Activated CD8-positive, alpha-beta memory T cell treated with anti-CD3 and anti-CD28 coated beads for 48 hours (primary cell): ENCODE data around the gene MGRN1.

Experiments
- DNase-seq, 3 experiments: peaks; one replicate each; pipeline ENCODE4 v3.0.0-alpha.2; 2020; ENCODE audit warnings: low read depth in 2 of 3, low spot score in 2 of 3

Gene MGRN1

DNA sequence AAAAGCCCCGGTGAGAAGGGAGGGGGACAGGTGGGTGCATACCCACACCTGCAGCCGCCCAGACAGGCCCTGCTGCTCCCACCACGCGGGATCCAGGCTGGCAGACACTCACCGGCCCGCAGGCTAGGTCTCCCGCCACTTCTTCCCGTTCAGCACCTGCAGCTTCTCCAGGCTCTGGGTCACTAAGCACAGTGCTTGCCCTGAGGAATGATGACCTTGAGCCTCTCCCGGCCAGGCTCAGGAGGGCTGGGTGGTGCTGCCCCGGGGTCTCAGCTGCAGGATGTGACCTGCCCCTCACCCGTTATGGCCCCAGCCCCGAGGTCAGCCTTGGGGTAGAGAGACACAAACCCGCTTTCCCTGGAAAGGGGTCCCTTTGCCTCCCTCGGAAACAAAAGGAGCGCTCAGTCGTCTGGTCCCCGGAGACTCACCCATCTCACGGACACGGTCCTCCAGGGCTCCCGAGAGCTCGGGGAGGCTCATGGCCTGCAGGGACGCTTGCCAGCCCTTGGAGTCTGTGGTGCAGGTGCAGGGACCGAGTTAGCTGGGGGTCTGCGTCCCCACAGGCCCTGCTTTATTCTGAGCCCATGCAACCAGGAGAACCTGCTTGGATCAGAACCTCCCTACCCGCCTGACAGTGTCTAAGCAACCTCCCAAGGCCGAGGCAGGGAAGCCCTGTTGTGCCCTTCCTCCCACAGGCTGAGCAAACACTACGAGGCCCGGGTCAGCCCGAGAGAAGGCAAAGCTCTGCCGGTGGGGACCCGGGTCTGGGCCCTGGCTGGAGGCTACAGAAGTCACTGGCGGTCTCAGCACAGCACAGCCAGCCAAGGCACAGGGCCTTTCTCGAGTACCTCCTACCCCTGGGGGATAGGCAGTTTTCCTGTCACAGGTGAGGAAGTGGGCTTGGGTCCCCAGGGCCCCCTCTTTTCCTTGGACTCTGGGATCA lies 72.5 kb downstream of the MGRN1 start:
- no peak for DNase-seq

DNA sequence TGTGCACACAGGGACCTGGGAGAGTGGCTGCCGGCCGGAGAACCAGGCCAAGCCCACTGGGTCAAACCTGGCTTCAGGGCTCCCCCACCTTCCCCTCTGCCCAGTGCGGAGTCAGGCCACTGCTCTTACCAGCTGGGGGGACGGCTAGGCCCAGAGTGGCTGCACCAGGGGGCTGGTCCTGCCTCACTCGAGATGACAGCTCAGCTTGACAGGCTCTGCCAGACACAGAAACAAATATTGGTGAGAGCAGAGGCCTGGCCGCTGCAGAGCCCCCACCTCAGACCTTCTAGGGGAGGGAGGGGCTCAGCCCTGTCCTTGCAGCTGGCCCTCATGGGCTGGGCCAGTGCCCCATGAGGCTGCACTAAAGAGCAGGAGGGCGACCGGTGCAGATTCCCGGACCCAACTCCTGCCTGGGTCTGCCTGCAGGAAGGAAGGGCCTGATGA lies 73.2 kb downstream of the MGRN1 start:
- DNase-seq: no peak

DNA sequence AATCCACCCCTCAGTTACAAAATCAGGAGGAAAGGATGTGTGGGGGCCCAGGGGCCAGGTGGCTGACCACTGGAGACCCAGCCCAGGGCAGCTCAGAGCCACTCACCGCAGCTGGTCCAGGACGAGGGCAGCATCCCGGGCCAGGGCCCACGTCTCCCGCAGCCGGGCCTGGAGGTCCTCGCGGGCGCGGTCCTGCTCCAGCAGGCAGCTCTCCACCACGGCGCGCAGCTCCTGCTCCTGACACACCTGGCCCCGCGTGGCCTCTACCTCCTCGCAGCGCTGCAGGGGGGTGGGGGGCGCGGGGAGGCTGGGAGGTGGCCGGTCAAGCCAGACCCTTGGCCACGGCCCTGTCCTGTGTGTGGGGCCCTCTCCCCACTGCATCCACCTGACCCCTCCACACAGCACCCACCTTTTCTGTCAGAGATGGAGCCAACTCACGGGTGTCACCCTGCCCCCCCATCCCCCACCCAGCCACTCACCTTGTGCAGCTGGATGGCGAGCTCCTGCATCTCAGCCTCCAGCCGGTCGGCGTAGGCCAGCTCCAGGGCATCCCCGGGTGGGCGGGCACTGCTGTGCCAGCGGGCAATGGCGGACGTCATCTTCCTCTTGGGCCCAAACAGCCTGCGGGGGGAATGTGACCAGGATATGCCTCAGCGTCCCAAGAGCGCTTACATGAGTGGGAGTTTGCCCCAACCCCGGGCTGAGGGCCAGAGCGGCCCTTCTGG lies 73.9 kb downstream of the MGRN1 start:
- no peak for DNase-seq

DNA sequence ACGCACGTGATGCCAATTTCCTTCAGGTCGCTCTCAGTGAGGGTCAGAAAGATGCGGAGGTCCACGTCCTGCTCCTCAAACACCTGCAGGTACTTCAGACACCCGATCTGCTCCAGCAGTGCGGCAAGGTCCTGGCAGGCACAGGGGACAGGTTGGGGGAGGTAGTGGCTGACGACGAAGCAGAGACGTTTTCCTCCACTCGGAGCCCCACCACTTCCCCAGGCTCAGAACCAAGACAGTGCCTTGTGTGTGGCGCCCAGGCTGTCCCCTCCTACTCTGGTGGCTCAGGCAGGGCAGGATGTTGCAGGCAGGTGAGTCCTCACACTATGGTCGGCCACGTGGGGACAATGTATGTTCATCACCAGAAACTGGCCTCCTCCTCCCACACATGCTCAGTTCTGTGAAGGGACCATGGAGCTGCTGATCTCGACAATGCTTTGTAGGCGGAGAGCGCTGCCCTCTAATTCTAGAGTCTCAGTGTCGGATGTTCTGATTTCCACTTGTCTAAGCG lies 74.5 kb downstream of the MGRN1 start:
- DNase-seq: no peak

DNA sequence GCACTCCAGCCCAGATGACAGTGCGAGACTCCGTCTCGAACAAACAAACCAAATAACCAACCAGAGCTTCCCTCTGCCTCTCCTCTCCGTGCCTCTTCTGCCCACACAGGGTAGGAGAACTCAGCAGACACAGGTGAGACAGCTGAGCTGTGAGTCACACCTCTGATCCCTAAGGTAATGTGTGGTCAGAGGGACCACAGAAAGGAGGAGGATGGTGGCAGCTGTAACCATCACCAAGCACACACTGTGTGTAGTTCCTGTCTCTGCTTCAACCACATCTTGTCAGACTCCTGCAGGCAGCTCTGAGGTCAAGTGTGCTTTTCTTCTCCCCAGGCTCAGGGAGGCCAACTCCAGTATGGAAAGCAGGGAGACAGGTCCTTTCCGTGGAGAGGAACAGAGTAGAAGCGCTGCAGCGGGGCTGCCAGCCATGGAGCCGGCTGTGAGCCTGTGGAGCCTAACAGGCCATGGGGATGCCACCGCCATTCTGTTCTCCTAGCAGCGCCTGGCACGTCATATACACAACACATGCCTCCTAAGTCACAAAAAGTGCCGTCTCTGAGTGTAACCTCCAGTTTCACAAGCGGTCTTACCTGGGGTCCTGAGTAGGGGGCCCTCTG lies 75.9 kb downstream of the MGRN1 start:
- no peak for DNase-seq

DNA sequence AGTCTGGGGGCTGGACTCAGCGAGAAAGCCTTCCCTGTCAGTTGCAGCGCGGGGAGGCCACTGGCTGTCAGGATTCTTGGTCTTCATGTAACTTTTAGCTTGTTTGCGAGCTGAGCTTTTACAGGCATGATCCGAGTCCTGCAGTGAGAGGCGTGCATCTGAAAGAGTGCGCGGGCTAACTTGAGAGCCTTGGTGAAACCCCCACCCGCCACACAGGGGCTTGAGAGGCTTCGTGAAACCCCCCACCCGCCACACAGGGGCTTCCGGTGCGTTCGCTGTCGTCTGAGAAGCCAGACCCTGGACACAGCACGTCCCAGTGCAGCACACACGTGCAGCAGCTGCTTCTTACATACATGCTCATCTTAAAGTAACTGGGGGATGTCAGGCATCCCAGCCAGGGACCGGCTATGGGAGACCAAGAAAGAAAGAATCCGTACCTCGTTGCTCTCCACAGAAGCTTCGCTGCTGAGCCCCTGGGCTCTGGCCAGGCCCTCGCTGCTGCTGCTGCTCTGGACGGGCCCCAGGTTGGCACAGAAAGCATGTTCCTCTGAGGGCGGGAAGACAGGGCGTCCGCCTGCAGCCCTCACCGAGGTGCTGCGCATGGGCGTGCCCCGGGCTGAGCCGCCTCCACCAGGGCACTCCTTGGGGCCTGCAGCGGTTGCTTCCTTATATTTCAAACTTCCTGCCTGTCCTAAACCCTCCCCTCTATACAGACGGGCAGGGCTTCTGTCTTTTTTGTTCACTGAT lies 76.5 kb downstream of the MGRN1 start:
- no peak for DNase-seq

DNA sequence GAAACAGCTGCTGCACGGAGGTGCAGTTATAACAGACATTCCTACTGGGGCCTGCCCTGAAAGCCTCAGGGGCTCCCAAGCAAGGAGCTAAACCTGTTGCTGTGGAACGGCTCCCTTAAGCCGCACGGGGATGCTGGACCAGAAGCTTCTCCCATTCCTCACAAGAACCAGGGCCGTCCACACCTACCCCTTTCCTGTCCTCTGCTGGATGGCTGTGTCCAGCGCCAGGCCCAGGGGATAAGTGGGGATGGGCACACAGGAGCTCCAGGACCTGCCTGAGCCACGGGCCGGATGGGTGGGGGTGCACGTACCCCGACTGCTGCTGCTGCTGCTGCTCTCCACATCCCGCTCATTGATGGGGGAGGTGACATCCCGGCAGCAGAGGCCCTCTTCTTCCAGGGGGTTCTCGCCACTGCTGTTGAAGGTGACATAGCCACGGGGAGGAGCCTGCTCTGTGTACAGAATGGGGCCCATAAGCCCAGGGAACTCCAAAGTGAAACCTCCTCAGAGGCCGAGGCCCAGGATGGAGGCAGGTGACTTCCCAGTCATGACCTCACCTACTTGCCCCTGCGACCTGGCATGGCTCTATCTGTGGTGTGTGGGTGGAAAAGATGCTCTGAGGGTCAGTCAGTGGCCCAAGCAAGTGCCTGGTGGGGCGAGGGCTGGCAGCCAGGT lies 77.3 kb downstream of the MGRN1 start:
- DNase-seq: no peak

DNA sequence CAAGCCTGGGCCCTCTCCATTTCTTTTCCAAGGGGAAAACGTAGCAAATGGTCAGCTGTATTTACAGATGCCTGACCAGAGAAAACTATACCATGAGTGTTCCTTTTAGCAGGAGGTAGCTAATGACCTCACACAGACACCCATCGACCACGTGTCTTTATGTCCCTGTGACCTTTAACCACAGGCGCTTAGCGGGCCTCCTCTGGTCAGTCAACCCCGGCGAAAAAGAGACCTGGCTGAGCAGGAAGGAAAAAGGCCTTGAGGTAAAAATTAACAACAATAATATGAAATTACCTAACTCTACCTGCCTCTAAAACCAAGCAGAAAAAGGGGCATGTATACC lies 77.8 kb downstream of the MGRN1 start:
- DNase-seq: no peak

DNA sequence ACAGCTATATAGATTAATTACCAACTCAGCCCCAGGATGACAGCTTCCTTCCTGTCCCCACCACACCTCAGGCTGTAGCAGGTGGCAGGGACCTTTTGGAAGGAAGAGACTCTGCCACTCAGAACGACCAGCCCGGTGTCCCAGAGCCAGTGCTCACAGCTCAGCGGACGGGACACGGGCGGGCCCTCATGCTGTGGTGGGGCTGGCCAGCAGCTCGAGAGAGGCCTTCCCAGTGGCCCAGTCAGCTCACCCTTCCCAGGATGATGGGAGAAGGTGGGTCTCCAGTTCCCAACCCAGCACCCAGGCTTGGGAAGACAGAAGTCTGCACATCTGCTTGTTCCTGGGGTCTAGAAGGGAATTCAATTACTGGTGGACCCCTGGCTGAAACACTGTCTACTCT lies 79.3 kb downstream of the MGRN1 start:
- DNase-seq: no peak

DNA sequence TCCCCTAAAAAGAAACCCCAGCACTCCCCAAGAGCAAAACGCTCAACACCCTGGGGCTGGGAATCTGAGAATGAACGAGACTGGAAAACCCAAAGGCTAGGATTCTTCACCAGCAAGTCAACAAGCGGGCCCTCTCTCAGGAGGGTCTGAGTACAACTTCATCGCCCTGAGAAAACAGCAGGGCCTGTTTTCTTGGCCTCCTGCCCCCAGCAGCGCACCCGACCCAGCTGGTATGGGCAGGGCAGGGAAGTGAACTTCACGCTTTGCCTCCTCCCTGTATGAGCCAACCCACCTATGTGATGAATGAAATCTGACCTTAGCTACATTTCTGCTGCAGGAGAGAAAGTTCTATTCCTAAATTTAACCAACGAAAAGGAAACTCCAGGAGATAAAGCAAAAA lies 79.9 kb downstream of the MGRN1 start:
- no peak for DNase-seq

DNA sequence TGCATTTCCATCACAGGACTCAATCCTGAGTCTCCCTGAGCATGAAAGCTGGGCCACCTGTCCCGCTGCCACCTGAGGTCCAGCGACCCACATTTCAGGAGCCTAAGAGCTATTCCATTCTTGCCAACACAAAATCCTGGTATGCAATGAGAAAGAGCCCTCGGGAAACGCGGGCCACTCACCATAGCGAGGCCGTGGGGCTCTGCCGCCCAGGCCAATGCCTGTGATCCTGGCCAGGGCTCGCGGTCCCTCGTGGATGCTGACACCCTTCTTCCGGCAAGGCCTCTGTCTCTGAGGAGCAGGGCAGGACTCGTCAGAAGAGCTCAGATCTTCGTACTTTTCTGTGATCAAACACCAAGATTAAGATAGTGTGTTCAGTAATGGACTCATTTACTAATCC lies 80.3 kb downstream of the MGRN1 start:
- DNase-seq: no peak

DNA sequence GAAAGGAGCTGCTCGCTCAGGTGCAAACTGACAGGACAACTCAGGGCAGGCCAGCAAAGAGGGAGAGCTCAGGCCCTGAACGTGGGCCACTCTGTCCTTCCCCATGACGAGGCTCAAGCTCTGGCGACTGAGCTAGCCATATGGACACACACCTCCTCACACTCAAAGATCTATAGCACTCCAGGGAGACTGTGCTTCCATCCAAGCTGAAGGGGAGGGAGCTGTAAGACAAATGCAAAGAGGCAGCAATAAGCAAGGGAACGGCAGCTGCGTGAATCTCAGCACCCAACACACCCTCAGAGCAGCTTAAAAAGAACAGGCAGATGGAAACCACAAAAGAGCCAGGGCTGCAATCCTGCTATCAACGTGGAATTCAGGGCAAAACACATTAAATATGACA lies 82.2 kb downstream of the MGRN1 start:
- no peak for DNase-seq

DNA sequence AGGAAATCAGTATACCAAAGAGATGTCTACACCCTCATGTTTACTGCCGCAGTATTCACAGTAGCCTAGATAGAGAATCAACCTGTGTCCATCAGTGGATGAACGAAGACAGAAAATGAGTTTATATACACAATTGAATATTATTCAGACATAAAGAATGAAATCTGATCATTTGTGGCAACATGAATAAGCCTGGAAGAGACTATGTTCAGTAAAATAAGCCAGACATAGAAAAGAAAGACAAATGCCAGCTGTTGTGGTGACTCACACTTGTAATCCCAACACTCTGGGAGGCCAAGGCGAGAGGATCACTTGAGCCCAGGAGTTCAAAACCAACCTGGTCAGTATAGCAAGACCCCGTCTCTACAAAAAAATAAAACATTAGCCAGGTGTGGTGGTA lies 84.9 kb downstream of the MGRN1 start:
- no peak for DNase-seq

DNA sequence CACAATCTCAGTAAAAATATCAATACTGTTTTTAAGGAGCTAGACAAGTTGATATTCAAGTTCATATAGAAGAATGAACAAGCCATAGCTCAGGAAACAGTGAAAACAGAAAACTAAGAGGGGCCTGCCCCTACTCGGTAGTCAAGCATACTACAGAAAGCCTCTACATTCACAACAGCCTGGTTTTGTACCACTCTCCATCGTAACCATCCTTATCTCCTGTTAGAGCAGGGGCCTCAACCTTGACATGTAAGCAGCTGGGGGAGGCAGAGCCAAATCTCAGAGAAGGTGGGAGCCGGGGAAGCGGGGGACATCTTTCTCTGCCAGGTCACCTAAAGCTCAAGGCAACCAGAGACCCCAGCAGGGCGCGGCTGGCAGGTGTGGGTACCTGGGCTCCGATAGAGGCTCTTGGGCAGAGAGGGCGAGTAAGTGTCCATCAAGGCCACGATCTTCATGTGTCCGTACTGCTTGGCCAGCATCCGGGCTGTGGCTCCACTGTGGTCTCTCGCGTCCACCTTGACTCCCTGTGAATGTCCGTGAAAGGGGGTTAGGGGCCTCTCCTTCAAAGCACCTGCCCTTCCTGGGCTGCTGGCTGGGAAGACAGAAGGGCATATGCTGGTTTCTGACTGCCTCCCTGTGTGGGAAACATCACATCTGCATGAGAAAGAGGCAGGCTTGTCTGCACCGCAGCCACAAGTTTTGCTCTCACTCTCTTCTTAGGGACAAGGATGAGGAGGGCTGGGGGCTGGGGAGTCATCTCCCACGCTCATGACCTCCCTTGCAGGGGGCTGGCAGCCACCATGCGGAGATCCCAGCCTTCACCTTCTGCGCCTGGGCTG lies 89.3 kb downstream of the MGRN1 start:
- no peak for DNase-seq

DNA sequence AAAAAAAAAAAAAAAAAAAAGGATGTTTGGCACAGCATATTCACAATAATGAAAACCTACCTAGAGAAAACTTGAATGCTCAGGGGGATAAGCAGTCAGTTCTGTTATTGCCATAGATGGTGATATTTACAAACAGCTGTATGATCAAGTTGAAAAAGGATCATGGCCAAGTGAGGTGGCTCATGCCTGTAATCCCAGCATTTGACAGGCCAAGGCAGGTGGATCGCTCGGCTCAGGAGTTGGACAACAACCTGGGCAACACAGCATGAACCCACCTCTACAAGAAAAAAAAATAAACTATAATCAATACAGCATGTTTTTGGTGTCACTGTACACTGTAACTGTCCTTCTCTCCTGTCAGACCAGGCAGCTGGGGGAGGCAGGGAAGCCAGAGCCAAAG lies 90.4 kb downstream of the MGRN1 start:
- no peak for DNase-seq

DNA sequence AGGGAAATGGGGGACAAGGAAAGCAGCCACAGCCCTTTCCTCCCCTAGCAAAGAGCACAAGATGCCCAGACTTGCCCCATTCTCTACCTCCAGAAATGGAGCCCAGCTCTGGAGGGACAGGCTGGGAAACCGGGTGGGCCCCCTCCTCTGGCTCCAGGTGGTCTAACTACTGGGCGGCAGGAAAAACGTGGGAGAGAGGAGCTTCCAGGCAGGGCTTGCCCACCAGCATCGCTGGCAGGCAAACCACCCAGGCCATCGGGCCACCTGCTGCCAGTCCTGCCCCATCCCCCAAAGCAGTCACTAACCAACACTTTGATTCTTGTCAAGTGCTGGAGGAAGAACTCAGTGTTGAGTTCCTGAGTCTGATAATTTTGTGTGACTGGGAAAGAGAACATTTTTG lies 93.8 kb downstream of the MGRN1 start:
- DNase-seq: no peak

DNA sequence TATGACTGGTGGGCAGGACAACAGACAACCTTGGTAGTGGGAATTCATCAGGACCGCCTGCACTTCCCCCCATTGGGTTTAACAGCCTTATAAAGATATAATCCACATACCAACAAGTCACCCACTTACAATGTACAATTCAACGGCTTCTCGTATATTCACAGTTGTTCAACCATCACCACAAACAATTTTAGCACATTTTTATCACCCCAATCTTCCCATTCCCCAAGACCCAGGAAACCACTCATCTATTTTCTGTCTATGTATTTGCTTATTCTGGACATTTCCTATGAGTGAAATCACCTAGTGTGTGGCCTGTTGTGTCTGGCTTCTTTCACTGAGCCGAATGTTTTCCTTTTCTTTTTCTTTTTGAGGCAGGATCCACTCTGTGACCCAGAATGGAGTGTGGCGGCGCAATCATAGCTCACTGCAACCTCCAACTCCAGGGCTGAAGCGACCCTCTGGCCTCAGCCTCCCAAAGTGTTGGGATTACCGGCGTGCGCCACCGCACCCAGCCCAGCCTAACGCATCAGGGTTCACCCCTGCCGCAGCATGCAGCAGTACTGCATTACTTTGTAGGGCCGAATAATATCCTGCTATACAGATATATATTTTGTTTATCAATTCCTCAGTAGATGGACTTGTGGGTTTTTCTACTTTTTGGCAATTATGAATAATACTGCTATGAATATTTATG lies 98.6 kb downstream of the MGRN1 start:
- DNase-seq: no peak

DNA sequence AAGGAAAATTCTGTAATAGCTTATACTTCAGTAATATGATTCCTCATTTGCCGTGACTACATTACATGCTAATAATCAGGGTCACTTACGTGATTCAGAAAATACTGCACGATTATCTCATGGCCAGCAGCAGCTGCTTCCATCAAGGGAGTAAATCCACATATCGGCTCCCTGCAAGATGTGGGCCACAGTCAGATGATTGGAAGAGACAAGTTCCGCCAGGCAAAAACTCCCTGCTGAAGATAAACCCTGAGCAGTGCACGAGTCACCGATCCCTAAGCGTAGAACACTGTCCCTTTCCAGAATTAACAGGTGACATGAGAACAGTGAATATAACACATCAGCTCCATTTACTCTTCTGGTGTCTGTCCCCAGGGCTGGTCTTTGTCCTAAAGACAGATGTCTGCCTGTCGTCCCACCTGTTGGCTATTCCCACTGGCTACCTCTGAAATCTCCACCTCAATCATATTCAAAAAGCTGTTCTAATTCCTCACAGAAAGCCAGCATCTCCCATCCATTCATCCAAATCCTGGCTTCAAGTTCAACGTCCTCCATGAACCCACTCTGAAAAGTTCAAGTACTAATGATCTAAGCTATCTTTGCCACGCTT lies 100.1 kb downstream of the MGRN1 start:
- no peak for DNase-seq

DNA sequence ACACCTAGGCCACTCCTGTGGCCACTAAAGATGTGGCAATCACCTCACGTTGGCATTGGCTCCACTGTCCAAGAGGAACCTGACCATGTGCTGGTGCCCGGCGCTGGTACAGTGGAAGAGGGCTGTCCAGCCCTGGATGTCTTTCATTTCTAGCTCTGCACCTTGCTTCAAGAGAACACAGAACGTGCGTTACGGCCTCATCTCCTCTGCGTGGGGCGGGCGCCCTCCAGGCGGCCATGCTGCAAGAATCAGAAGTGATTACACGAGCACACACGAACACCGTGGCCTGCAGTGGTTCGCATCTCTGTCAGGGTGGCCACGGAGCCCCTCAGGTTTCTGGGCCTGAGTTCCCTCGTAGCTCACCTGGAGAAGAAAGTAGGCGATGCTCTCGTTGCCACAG lies 102.0 kb downstream of the MGRN1 start:
- DNase-seq: no peak
